ENCODE results near the gene DNMT3A.
A peak's percentile ranks its signal among the peaks of the same experiment; 100 is the strongest.

The DNMT3A gene

GRCh38 chr2:25341753-25342371 is at the start of gene DNMT3A:
Gene DNMT3A (minus strand): TSS chr2:25341925. CDS start chr2:25313984, 27,941 bp downstream.
- peak; percentile 59 for DNase-seq (ENCODE audit: low spot score)

GRCh38 chr2:25389161-25389560 is 47.4 kb upstream of the DNMT3A start:
- no peak for DNase-seq (ENCODE audit: low spot score)

- DNase-seq (ENCODE audit: low spot score): no peak
These were observed 46.8 kb upstream of the DNMT3A start for GRCh38 chr2:25388491-25388890.

GRCh38 chr2:25387876-25388449 is 46.2 kb upstream of the DNMT3A start:
- DNase-seq (ENCODE audit: low spot score): no peak

GRCh38 chr2:25386971-25387875 is 45.5 kb upstream of the DNMT3A start:
- no peak for DNase-seq (ENCODE audit: low spot score)

- DNase-seq (ENCODE audit: low spot score): no peak
These were observed 44.2 kb upstream of the DNMT3A start for GRCh38 chr2:25385910-25386309.

GRCh38 chr2:25383806-25384205 is 42.1 kb upstream of the DNMT3A start:
- no peak for DNase-seq (ENCODE audit: low spot score)

GRCh38 chr2:25381502-25381901 is 39.8 kb upstream of the DNMT3A start:
- DNase-seq (ENCODE audit: low spot score): no peak

GRCh38 chr2:25380586-25381375 is 39.1 kb upstream of the DNMT3A start:
- no peak for DNase-seq (ENCODE audit: low spot score)

- no peak for DNase-seq (ENCODE audit: low spot score)
These were observed 38.3 kb upstream of the DNMT3A start for GRCh38 chr2:25380023-25380422.

GRCh38 chr2:25379535-25379934 is 37.8 kb upstream of the DNMT3A start:
- DNase-seq (ENCODE audit: low spot score): no peak

GRCh38 chr2:25378731-25379490 is 37.2 kb upstream of the DNMT3A start:
- DNase-seq (ENCODE audit: low spot score): no peak

- DNase-seq (ENCODE audit: low spot score): no peak
These were observed 36.2 kb upstream of the DNMT3A start for GRCh38 chr2:25377822-25378421.

GRCh38 chr2:25376750-25377621 is 35.3 kb upstream of the DNMT3A start:
- DNase-seq (ENCODE audit: low spot score): peak; percentile 93

- DNase-seq (ENCODE audit: low spot score): no peak
These were observed 34.3 kb upstream of the DNMT3A start for GRCh38 chr2:25375989-25376545.

- DNase-seq (ENCODE audit: low spot score): no peak
These were observed 33.8 kb upstream of the DNMT3A start for GRCh38 chr2:25375371-25375988.

GRCh38 chr2:25374827-25375226 is 33.1 kb upstream of the DNMT3A start:
- DNase-seq (ENCODE audit: low spot score): no peak

- no peak for DNase-seq (ENCODE audit: low spot score)
These were observed 32.7 kb upstream of the DNMT3A start for GRCh38 chr2:25374411-25374810.

GRCh38 chr2:25373269-25373981 is 31.7 kb upstream of the DNMT3A start:
- DNase-seq (ENCODE audit: low spot score): no peak
